22Rv1 (cell line): ENCODE results near the gene DRAM2.

Source experiments
- ZFX ChIP-seq: fragments of 450-650 bp; IDR thresholded peaks from 2 replicates; pipeline ENCODE4 v1.6.1; 2017; ENCODE audit warnings: antibody characterized with exemption, borderline replicate concordance
- TF ChIP-seq, protein P1 (sequence below): fragments of 450-650 bp; IDR thresholded peaks from 2 replicates; pipeline ENCODE4 v1.5.1; 2017; ENCODE audit warnings: mild to moderate bottlenecking

DNA sequence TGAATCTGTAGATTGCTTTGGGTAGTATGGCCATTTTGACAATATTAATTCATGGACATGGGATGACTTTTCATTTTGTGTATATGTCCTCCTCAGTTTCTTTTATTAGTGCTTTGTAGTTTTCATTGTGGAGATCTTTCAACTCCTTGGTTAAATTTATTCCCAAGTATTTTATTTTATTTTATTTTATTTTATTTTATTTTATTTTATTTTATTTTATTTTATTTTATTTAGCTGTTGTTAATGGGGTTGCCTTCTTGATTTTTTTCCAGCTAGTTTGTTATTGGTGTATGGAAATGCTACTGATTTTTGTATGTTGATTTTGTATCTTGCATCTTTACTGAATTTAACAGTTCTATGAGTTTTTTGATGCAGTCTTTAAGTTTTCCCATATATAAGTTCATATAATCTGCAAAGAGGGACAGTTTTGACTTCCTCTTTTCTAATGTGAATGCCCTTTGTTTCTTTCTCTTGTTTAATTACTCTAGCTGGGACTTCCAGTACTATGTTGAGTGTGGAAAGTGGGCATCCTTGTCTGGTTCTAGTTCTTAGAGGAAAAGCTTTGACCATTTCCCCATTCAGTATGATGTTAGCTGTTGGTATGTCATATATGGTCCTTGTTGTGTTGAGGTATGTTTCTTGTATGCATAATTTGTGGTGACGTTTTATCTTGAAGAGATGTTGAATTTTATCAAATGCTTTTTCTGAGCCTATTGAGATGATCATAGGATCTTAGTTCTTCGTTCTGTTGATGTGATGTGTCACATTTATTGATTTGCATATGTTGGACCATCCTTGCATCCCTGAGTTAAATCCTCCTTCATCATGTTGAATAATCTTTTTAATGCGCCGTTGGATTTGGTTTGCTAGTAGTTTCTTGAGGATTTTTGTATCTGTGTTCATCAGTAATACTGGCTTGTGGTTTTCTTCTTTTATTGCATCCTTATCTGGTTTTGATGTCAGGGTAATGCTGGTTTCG is 14.4 kb upstream of the DRAM2 start:
- TF ChIP-seq, protein P1, sequence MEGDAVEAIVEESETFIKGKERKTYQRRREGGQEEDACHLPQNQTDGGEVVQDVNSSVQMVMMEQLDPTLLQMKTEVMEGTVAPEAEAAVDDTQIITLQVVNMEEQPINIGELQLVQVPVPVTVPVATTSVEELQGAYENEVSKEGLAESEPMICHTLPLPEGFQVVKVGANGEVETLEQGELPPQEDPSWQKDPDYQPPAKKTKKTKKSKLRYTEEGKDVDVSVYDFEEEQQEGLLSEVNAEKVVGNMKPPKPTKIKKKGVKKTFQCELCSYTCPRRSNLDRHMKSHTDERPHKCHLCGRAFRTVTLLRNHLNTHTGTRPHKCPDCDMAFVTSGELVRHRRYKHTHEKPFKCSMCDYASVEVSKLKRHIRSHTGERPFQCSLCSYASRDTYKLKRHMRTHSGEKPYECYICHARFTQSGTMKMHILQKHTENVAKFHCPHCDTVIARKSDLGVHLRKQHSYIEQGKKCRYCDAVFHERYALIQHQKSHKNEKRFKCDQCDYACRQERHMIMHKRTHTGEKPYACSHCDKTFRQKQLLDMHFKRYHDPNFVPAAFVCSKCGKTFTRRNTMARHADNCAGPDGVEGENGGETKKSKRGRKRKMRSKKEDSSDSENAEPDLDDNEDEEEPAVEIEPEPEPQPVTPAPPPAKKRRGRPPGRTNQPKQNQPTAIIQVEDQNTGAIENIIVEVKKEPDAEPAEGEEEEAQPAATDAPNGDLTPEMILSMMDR = no peak
- no peak for TF ChIP-seq ZFX
